Panc1 (cell line): ENCODE data around the gene ABCC1.

Experiments used
- POLR2AphosphoS5 ChIP-seq: IDR thresholded peaks from 2 replicates; pipeline ENCODE4 v1.6.1; 2012; ENCODE audit warnings: mild to moderate bottlenecking, low read depth, low read length, moderate library complexity
- REST ChIP-seq, 2 experiments: IDR thresholded peaks; 2 replicates each; pipeline ENCODE4 v1.6.1; 2011 to 2012; ENCODE audit warnings: low read depth in 2 of 2, control low read depth in 1 of 2, low read length in 1 of 2, mild to moderate bottlenecking in 1 of 2, moderate library complexity in 1 of 2; ENCODE audit not compliant: insufficient read depth in 1 of 2
- TF ChIP-seq, protein P1 (sequence below): fragments of 450-650 bp; IDR thresholded peaks from 2 replicates; pipeline ENCODE4 v1.5.1; 2017; ENCODE audit warnings: mild to moderate bottlenecking

- TF ChIP-seq POLR2AphosphoS5 (no peak), REST (IDR thresholded peaks at IDR 0.05; ENCODE audit: insufficient read depth in 1 of 2, low read depth in 2 of 2, low read length in 1 of 2) (no peak)
- TF ChIP-seq, protein P1, sequence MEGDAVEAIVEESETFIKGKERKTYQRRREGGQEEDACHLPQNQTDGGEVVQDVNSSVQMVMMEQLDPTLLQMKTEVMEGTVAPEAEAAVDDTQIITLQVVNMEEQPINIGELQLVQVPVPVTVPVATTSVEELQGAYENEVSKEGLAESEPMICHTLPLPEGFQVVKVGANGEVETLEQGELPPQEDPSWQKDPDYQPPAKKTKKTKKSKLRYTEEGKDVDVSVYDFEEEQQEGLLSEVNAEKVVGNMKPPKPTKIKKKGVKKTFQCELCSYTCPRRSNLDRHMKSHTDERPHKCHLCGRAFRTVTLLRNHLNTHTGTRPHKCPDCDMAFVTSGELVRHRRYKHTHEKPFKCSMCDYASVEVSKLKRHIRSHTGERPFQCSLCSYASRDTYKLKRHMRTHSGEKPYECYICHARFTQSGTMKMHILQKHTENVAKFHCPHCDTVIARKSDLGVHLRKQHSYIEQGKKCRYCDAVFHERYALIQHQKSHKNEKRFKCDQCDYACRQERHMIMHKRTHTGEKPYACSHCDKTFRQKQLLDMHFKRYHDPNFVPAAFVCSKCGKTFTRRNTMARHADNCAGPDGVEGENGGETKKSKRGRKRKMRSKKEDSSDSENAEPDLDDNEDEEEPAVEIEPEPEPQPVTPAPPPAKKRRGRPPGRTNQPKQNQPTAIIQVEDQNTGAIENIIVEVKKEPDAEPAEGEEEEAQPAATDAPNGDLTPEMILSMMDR, result no peak
Measured at GRCh38 chr16:15911198-15911597, 38.2 kb upstream of the ABCC1 start.
